ENCODE measurements around the gene PACC1.
A peak's percentile ranks its signal among the peaks of the same experiment; 100 is the strongest.

PACC1 gene

GRCh38 chr1:212414328-212415106 is at the start of gene PACC1:
TSS of gene PACC1 (minus strand) at chr1:212414886. CDS start at chr1:212414757, 129 bp downstream.
- DNase-seq = peak; percentile 90 to 93

- DNase-seq = no peak
These were observed 49.0 kb upstream of the PACC1 start for GRCh38 chr1:212463565-212464285.

- DNase-seq = no peak
These were observed 47.4 kb upstream of the PACC1 start for GRCh38 chr1:212461916-212462660.

- no peak for DNase-seq
These were observed 45.7 kb upstream of the PACC1 start for GRCh38 chr1:212460376-212460775.

- no peak for DNase-seq
These were observed 45.0 kb upstream of the PACC1 start for GRCh38 chr1:212459656-212460055.

- DNase-seq = peak in 1 of 2 experiments; percentile 35
These were observed 44.1 kb upstream of the PACC1 start for GRCh38 chr1:212458817-212459216.

GRCh38 chr1:212457740-212458338 is 43.2 kb upstream of the PACC1 start:
- DNase-seq = peak; percentile 75 to 79

- peak; percentile 91 for DNase-seq
These were observed 41.3 kb upstream of the PACC1 start for GRCh38 chr1:212455803-212456528.

GRCh38 chr1:212455401-212455800 is 40.7 kb upstream of the PACC1 start:
- DNase-seq = no peak

GRCh38 chr1:212454741-212455140 is 40.1 kb upstream of the PACC1 start:
- DNase-seq = no peak

- DNase-seq = no peak
These were observed 38.6 kb upstream of the PACC1 start for GRCh38 chr1:212453156-212453857.

- DNase-seq = no peak
These were observed 37.9 kb upstream of the PACC1 start for GRCh38 chr1:212452323-212453155.

- no peak for DNase-seq
These were observed 37.0 kb upstream of the PACC1 start for GRCh38 chr1:212451416-212452322.

- no peak for DNase-seq
These were observed 35.7 kb upstream of the PACC1 start for GRCh38 chr1:212450331-212450881.

GRCh38 chr1:212447478-212447877 is 32.8 kb upstream of the PACC1 start:
- DNase-seq = no peak

GRCh38 chr1:212446333-212446732 is 31.6 kb upstream of the PACC1 start:
- DNase-seq = no peak

GRCh38 chr1:212442408-212442807 is 27.7 kb upstream of the PACC1 start:
- DNase-seq = no peak

- no peak for DNase-seq
These were observed 25.7 kb upstream of the PACC1 start for GRCh38 chr1:212440419-212440818.

GRCh38 chr1:212438831-212439237 is 24.1 kb upstream of the PACC1 start:
- DNase-seq = no peak
